ENCODE results near the gene ST3GAL4.

GRCh38 chr11:126352163-126352562 is 3.3 kb upstream of the ST3GAL4 start:
- no peak for TF ChIP-seq CTCF (IDR thresholded peaks at IDR 0.05)
- TF ChIP-seq POLR2A (IDR thresholded peaks at IDR 0.05), result no peak
